Islet precursor cell (in vitro differentiated cells): ENCODE measurements around the gene C3orf85.
"Not testable (repeated sequence)": the region's sequence is repeated elsewhere in the genome, so short reads cannot be mapped to it uniquely, and the experiment has no call there.

ENCODE experiments used
- DNase-seq: peaks from one replicate; pipeline ENCODE4 v3.0.0-alpha.2; 2018

Gene C3orf85

GRCh38 chr3:109136523-109136922 is at the start of gene C3orf85:
Gene C3orf85, plus strand, starts transcription at chr3:109136719. Its CDS starts 129 bp downstream, at chr3:109136848.
- no peak for DNase-seq

- DNase-seq, result no peak
These were observed 47.3 kb upstream of the C3orf85 start for GRCh38 chr3:109089265-109089664.

GRCh38 chr3:109091846-109092245 is 44.7 kb upstream of the C3orf85 start:
- DNase-seq, result no peak

GRCh38 chr3:109093561-109093960 is 43.0 kb upstream of the C3orf85 start:
- DNase-seq, result no peak

GRCh38 chr3:109095166-109095565 is 41.4 kb upstream of the C3orf85 start:
- no peak for DNase-seq

- peak; percentile 74 for DNase-seq
These were observed 38.4 kb upstream of the C3orf85 start for GRCh38 chr3:109098079-109098644.

- DNase-seq, result no peak
These were observed 26.9 kb upstream of the C3orf85 start for GRCh38 chr3:109109574-109109973.

- peak; percentile 70 for DNase-seq
These were observed 23.4 kb upstream of the C3orf85 start for GRCh38 chr3:109112946-109113760.

GRCh38 chr3:109114746-109115145 is 21.8 kb upstream of the C3orf85 start:
- DNase-seq, result peak; percentile 60

GRCh38 chr3:109115451-109115850 is 21.1 kb upstream of the C3orf85 start:
- no peak for DNase-seq

GRCh38 chr3:109116031-109116430 is 20.5 kb upstream of the C3orf85 start:
- no peak for DNase-seq

- no peak for DNase-seq
These were observed 18.6 kb upstream of the C3orf85 start, which contains the start of gene MORC1 for GRCh38 chr3:109117939-109118338. Gene MORC1, minus strand, starts transcription at chr3:109118134. Its CDS starts 75 bp downstream, at chr3:109118059.

GRCh38 chr3:109118584-109118983 is 17.9 kb upstream of the C3orf85 start:
- no peak for DNase-seq

GRCh38 chr3:109122690-109123089 is 13.8 kb upstream of the C3orf85 start:
- DNase-seq, result no peak

GRCh38 chr3:109125902-109126301 is 10.6 kb upstream of the C3orf85 start:
- no peak for DNase-seq

- DNase-seq, result no peak
These were observed 9.0 kb upstream of the C3orf85 start for GRCh38 chr3:109127553-109127952.

GRCh38 chr3:109131276-109131675 is 5.2 kb upstream of the C3orf85 start:
- DNase-seq, result no peak

GRCh38 chr3:109132801-109133473 is 3.6 kb upstream of the C3orf85 start:
- no peak for DNase-seq

GRCh38 chr3:109133474-109133816 is 3.1 kb upstream of the C3orf85 start:
- DNase-seq, result not testable (repeated sequence)

- DNase-seq, result no peak
These were observed 1.2 kb downstream of the C3orf85 start for GRCh38 chr3:109137761-109138160.

- DNase-seq, result no peak
These were observed 3.8 kb downstream of the C3orf85 start for GRCh38 chr3:109140318-109140717.

- no peak for DNase-seq
These were observed 7.1 kb downstream of the C3orf85 start for GRCh38 chr3:109143646-109144045.

- DNase-seq, result no peak
These were observed 12.6 kb downstream of the C3orf85 start for GRCh38 chr3:109149078-109149477.

GRCh38 chr3:109152320-109152719 is 15.8 kb downstream of the C3orf85 start:
- DNase-seq, result no peak
